Measurements from ENCODE around the gene TLX2. TPM values are rescaled to one million over a fixed set of nuclear protein-coding genes. Genes with fewer than 3 reads are reported as not detected.

The TLX2 gene
- polyA plus RNA-seq, 4 donors: 1.5 to 5.4 TPM; not detected in 2

DNA sequence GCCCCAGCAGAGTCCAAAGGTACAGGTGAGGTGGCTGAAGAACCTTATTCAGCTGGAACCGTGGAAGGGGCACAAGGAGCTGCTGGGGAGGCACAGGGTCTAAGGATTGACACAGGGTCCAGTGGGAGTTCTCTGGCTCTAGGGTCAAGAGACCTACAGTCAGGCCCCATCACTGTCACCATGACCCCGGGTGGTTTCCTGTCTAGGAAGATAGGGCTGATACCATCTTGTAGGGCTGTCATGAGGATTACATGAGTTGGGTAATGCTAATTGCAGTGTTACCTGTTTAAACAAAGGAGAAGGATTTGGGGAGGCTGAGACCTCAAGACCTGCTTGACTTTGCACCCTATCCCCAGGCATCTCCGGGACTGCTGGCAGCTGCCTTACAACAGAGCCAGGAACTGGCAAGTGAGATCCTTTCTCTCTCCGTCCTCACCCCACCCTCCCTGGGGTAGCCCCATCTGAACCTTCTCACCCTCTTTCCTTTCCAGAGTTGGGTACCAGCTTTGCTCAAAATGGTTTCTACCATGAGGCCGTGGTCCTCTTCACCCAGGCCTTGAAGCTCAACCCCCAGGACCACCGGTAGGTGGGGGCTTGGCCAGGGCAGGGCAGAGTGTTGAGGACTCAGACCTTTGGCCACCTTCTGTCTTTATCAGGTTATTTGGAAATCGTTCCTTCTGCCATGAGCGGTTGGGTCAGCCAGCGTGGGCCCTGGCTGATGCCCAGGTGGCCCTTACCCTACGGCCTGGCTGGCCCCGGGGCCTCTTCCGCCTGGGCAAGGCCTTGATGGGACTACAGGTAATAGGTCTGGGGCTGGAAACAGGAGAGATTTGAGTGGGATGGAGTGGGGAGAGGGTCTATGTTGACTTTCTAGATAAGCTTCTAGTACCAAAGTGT, 22.4 kb upstream of the TLX2 start:
- peaks cover 0 to under 1% (median 0%) of the 10 kb centered on the region in 3 donors for H3K27me3 ChIP-seq (ENCODE audit: control insufficient read depth in 3 of 3, insufficient read depth in 3 of 3, low read length in 3 of 3)
- FAIRE-seq: no peak
- peaks cover 13 to 75% (median 17%) of the 10 kb centered on the region in 3 donors for H3K36me3 ChIP-seq (ENCODE audit: control insufficient read depth in 3 of 3, insufficient read depth in 2 of 3, low read depth in 1 of 3, low read length in 3 of 3)
- no peak overlapping the region for H3K4me3 ChIP-seq (ENCODE audit: low read depth in 1 of 3, low read length in 3 of 3)
- peak overlapping the region in 1 of 3 donors; percentile 46 for H3K27ac ChIP-seq (ENCODE audit: low read depth in 1 of 3, low read length in 2 of 3)
- DNase-seq: peak in 1 of 2 donors; percentile 43
- peaks cover 0 to 60% (median 5%) of the 10 kb centered on the region in 3 donors for H3K4me1 ChIP-seq (ENCODE audit: control insufficient read depth in 3 of 3, insufficient read depth in 2 of 3, low read depth in 1 of 3, low read length in 2 of 3)
- no peaks in the 10 kb centered on the region for H3K9me3 ChIP-seq (ENCODE audit: control insufficient read depth in 2 of 2, insufficient read depth in 1 of 2, low read depth in 1 of 2, low read length in 1 of 2)
- WGBS, 3 donors: 70 to 85% (median 77%) methylated on average over 12 of the region's 12 CpGs

DNA sequence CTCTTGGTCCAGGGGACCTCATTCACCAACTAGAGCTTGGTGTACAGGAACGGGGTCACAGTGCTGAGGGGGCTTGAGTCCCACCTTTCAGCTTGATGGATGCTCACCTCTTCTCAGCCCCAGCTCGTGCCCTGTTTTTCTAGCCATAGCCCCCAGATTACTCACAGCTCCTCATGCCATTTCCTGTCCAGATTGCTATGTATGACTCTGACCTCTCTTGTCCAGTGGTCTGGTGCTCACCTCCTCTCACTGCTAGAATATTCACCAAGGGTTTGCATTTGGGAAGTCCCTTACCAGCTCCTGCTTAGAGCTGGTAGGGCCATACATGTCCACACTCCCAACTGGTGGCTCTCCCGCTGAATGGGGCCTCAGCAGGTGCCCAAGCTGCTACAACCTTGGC, 20.7 kb upstream of the TLX2 start:
- FAIRE-seq (no peak), DNase-seq (no peak)
- H3K27me3 ChIP-seq (ENCODE audit: control insufficient read depth in 3 of 3, insufficient read depth in 3 of 3, low read length in 3 of 3): peaks cover 0 to 16% (median 0%) of the 10 kb centered on the region in 3 donors
- no peak overlapping the region for H3K27ac ChIP-seq (ENCODE audit: low read depth in 1 of 3, low read length in 2 of 3)
- H3K4me1 ChIP-seq (ENCODE audit: control insufficient read depth in 3 of 3, insufficient read depth in 2 of 3, low read depth in 1 of 3, low read length in 2 of 3): peaks cover 0 to 66% (median 5%) of the 10 kb centered on the region in 3 donors
- no peaks in the 10 kb centered on the region for H3K9me3 ChIP-seq (ENCODE audit: control insufficient read depth in 2 of 2, insufficient read depth in 1 of 2, low read depth in 1 of 2, low read length in 1 of 2)
- H3K36me3 ChIP-seq (ENCODE audit: control insufficient read depth in 3 of 3, insufficient read depth in 2 of 3, low read depth in 1 of 3, low read length in 3 of 3): peaks cover 13 to 75% (median 17%) of the 10 kb centered on the region in 3 donors
- H3K4me3 ChIP-seq (ENCODE audit: low read depth in 1 of 3, low read length in 3 of 3): no peak overlapping the region
- 82 to 97% (median 90%) methylated on average over 3 of the region's 3 CpGs for WGBS, 3 donors

DNA sequence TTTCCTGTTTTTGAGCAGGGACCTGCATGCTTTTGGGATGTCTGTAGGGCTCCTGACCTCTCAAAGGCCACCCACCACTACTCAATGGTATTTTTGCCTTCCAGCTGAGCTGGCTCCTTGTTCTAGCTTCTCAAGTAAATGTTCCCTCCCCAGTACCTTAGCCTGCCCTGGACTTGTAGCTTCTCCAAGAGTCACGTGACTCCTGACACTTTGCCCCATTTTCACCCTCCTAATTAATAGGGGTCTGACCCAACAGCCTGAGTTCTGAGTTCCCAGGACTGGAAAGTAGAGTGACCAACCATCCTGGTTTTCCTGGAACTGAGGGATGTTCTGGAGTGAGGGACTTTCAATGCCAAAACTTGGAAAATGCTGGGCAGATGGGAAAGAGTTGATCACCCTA, 18.8 kb upstream of the TLX2 start:
- Histone ChIP-seq H3K9me3 (ENCODE audit: control insufficient read depth in 2 of 2, insufficient read depth in 1 of 2, low read depth in 1 of 2, low read length in 1 of 2) (no peaks in the 10 kb centered on the region), H3K27me3 (ENCODE audit: control insufficient read depth in 3 of 3, insufficient read depth in 3 of 3, low read length in 3 of 3) (peaks cover 0 to 33% (median 0%) of the 10 kb centered on the region in 3 donors), H3K36me3 (ENCODE audit: control insufficient read depth in 3 of 3, insufficient read depth in 2 of 3, low read depth in 1 of 3, low read length in 3 of 3) (peaks cover 13 to 66% (median 17%) of the 10 kb centered on the region in 3 donors), H3K27ac (ENCODE audit: low read depth in 1 of 3, low read length in 2 of 3) (no peak overlapping the region), H3K4me1 (ENCODE audit: control insufficient read depth in 3 of 3, insufficient read depth in 2 of 3, low read depth in 1 of 3, low read length in 2 of 3) (peaks cover 0 to 61% (median 0%) of the 10 kb centered on the region in 3 donors), H3K4me3 (ENCODE audit: low read depth in 1 of 3, low read length in 3 of 3) (no peak overlapping the region)
- FAIRE-seq (no peak), DNase-seq (no peak)
- WGBS, 3 donors: 76 to 97% (median 88%) methylated on average over 1 of the region's 1 CpG

DNA sequence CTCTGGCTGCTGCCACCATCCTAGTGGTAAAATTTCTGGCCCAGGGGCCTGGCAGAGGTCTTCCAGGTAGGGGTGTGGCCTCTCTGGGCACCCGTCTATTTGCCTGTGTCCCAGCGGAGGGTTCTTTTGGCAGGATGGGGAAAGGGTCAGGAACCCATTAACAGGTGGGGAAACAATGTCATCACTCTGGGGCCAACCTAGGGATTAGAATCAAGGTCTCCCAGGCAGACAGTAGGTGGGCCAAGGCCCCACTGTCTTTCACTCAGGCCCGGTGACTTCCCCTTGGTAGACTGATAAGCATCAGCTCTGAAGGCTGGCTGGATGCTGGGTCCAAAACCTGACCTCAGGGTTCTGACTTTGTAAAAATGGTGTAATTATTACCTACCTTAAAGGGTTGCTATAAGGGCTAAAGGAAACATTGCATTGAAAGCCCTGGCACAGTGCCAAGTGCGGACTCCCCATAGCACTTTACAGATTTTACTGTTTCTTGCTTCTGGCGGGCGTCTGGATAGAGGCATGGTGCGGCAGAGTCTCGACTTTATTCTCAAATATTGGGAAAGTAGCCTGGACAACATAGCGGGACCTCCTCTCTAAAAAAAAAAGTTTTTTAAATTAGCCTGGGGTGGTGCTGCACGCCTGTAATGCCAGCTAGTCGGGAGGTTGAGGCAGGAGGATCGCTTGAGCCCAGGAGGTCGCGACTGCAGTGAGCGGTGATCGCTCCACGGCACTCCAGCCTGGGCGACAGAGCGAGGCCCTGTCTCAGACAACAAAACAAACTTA, 17.1 kb upstream of the TLX2 start:
- DNase-seq (peak in 1 of 2 donors; percentile 75), FAIRE-seq (no peak)
- H3K27me3 ChIP-seq (ENCODE audit: control insufficient read depth in 3 of 3, insufficient read depth in 3 of 3, low read length in 3 of 3): peaks cover 0 to 39% (median 0%) of the 10 kb centered on the region in 3 donors
- peak overlapping the region in 1 of 3 donors; percentile 82 for H3K27ac ChIP-seq (ENCODE audit: low read depth in 1 of 3, low read length in 2 of 3)
- peaks cover under 1 to 52% (median 6%) of the 10 kb centered on the region in 3 donors for H3K36me3 ChIP-seq (ENCODE audit: control insufficient read depth in 3 of 3, insufficient read depth in 2 of 3, low read depth in 1 of 3, low read length in 3 of 3)
- H3K4me1 ChIP-seq (ENCODE audit: control insufficient read depth in 3 of 3, insufficient read depth in 2 of 3, low read depth in 1 of 3, low read length in 2 of 3): peaks cover 0 to 55% (median 0%) of the 10 kb centered on the region in 3 donors
- peak overlapping the region in 1 of 3 donors; percentile 82 for H3K4me3 ChIP-seq (ENCODE audit: low read depth in 1 of 3, low read length in 3 of 3)
- no peaks in the 10 kb centered on the region for H3K9me3 ChIP-seq (ENCODE audit: control insufficient read depth in 2 of 2, insufficient read depth in 1 of 2, low read depth in 1 of 2, low read length in 1 of 2)
- WGBS, 3 donors: 57 to 78% (median 72%) methylated on average over 19 of the region's 19 CpGs

DNA sequence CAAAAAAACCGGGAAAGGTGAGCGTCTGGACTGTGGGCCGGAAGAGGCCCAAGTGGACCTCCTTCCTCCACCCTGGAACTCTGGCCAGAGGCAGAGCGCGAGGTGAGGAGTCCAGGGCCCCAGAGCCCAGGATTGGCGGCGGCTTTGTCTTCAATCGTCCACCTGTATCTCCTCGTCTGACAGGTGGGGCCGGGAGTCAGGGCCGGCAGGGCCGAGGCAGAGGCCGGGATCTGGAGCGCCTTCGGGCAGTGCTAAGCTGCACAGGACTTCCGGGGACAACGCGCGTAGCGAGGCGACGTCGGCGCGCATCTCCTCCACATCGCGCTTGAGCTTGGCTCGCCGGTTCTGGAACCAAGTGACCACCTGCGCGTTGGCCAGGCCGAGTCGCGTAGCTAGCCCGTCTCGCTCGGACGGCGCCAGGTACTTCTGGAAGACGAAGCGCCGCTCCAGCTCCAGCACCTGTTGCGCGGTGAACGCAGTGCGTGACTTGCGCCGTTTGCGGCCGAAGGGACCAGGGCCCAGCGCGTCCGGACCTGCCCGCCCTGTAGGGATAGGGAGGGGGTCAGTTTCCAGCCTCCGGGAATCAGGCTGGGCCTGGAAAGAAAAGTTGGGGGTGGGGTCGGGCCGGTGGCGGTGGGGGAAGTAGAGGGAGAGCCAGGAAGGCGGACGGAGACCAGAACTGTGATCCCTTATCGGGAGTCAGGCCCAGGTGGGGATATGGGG, 16.3 kb upstream of the TLX2 start:
- H3K4me3 ChIP-seq (ENCODE audit: low read depth in 1 of 3, low read length in 3 of 3): peak overlapping the region; percentile 27 to 82 (median 59)
- WGBS, 3 donors: 7 to 9% (median 8%) methylated on average over 55 to 61 of the region's 61 CpGs
- peaks cover 0 to 45% (median 0%) of the 10 kb centered on the region in 3 donors for H3K27me3 ChIP-seq (ENCODE audit: control insufficient read depth in 3 of 3, insufficient read depth in 3 of 3, low read length in 3 of 3)
- no peaks in the 10 kb centered on the region for H3K9me3 ChIP-seq (ENCODE audit: control insufficient read depth in 2 of 2, insufficient read depth in 1 of 2, low read depth in 1 of 2, low read length in 1 of 2)
- no peak for FAIRE-seq
- peak overlapping the region in 2 of 3 donors; percentile 48 to 82 for H3K27ac ChIP-seq (ENCODE audit: low read depth in 1 of 3, low read length in 2 of 3)
- H3K36me3 ChIP-seq (ENCODE audit: control insufficient read depth in 3 of 3, insufficient read depth in 2 of 3, low read depth in 1 of 3, low read length in 3 of 3): peaks cover 0 to 44% (median under 1%) of the 10 kb centered on the region in 3 donors
- H3K4me1 ChIP-seq (ENCODE audit: control insufficient read depth in 3 of 3, insufficient read depth in 2 of 3, low read depth in 1 of 3, low read length in 2 of 3): peaks cover 0 to 48% (median 0%) of the 10 kb centered on the region in 3 donors
- peak; percentile 48 to 70 for DNase-seq

DNA sequence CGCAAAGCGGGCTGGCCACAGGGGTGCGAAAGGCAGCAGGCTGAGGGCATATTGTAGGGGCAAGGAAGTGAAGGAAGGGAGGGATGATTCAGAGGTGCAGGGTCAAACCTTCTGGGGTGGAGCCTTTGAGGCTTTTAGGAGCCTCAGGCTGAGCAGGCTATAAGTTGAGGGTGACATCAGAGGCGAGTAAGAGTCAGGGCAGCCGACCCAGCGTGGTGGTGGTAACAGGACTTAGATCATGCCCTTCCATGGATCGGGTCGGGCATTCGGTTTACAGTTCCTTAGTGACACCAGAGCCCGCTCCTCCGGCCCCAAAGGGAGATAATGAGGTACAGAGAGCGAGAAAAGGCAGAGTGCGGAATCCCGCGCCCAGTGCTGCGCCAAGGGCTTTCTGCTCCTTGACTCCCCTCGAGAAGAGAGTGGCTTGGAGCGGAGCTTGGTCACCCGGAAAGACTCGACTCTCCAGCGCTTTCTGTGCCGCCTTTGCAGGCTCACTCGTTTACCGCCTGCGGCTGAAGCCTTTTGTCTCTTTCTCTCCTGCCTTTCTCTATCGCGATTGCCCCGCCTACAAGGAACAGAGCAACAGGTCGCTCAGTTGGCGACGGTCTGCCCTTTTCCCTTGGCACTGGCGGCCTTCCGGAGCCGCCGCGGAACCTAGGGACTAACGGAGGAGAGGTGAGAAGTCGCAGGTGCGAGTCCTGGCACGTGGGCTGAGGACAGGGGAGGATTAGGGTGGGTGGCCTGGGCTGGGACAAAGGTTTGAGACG, 15.6 kb upstream of the TLX2 start:
- peak overlapping the region; percentile 3 to 82 (median 56) for H3K27ac ChIP-seq (ENCODE audit: low read depth in 1 of 3, low read length in 2 of 3)
- peak; percentile 68 to 76 for DNase-seq
- no peak for FAIRE-seq
- H3K27me3 ChIP-seq (ENCODE audit: control insufficient read depth in 3 of 3, insufficient read depth in 3 of 3, low read length in 3 of 3): peaks cover 0 to 49% (median 0%) of the 10 kb centered on the region in 3 donors
- H3K36me3 ChIP-seq (ENCODE audit: control insufficient read depth in 3 of 3, insufficient read depth in 2 of 3, low read depth in 1 of 3, low read length in 3 of 3): peaks cover 0 to 37% (median 0%) of the 10 kb centered on the region in 3 donors
- peaks cover 0 to 48% (median 0%) of the 10 kb centered on the region in 3 donors for H3K4me1 ChIP-seq (ENCODE audit: control insufficient read depth in 3 of 3, insufficient read depth in 2 of 3, low read depth in 1 of 3, low read length in 2 of 3)
- WGBS, 3 donors: 2 to 3% (median 2%) methylated on average over 40 to 41 of the region's 41 CpGs
- H3K9me3 ChIP-seq (ENCODE audit: control insufficient read depth in 2 of 2, insufficient read depth in 1 of 2, low read depth in 1 of 2, low read length in 1 of 2): no peaks in the 10 kb centered on the region
- peak overlapping the region; percentile 27 to 82 (median 59) for H3K4me3 ChIP-seq (ENCODE audit: low read depth in 1 of 3, low read length in 3 of 3)

DNA sequence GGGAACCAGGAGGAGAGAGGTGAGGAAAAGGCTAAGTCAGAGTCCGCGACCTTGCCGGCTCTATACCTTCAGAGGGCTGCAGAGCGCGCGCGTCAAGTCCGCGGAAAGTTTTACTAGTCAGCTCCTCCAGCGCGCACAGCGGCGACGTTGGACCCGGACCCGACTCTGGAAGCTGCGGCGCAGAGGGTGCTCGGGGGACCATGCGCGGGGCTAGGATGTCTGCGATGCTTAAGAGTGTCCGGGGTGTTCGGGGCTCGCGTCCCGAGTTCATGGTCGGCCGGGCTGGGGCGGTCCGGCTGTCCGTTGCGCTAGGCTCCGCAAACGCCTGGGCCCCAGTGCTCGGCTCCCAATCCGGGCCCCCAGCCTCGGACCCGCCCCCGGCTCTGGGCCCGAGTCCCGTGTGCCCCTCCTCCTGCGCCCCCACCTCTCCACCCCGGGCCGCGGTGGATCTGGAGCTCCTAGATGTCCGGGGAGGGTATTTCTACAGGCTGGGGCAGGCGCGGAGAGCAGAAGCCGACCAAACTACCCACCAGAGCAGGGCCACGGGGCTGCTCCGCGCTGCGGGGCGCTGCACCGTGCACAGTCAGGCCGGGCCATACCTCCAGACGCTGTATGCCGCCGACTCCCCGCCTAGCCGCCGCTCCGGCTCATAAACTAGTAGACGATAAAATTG, 14.8 kb upstream of the TLX2 start, which contains the start of gene LBX2:
Gene LBX2, minus strand, starts transcription at position 337 of the 673 bp plus-strand sequence. Its CDS starts 66 bp downstream, at position 271.
- Histone ChIP-seq H3K4me3 (ENCODE audit: low read depth in 1 of 3, low read length in 3 of 3) (peak within 1 kb of the TSS; percentile 27 to 82 (median 59)), H3K27ac (ENCODE audit: low read depth in 1 of 3, low read length in 2 of 3) (peak within 1 kb of the TSS; percentile 3 to 82 (median 56)), H3K9me3 (ENCODE audit: control insufficient read depth in 2 of 2, insufficient read depth in 1 of 2, low read depth in 1 of 2, low read length in 1 of 2) (no peaks in the 10 kb centered on the region), H3K27me3 (ENCODE audit: control insufficient read depth in 3 of 3, insufficient read depth in 3 of 3, low read length in 3 of 3) (peaks cover 0 to 49% (median 0%) of the 10 kb centered on the region in 3 donors), H3K4me1 (ENCODE audit: control insufficient read depth in 3 of 3, insufficient read depth in 2 of 3, low read depth in 1 of 3, low read length in 2 of 3) (peaks cover 0 to 53% (median 0%) of the 10 kb centered on the region in 3 donors), H3K36me3 (ENCODE audit: control insufficient read depth in 3 of 3, insufficient read depth in 2 of 3, low read depth in 1 of 3, low read length in 3 of 3) (peaks cover 0 to 37% (median 0%) of the 10 kb centered on the region in 3 donors)
- 2 to 6% (median 3%) methylated on average over 55 to 65 of the region's 65 CpGs for WGBS, 3 donors
- DNase-seq (peak; percentile 31 to 74), FAIRE-seq (no peak)
